ENCODE data around the gene TXNDC5.

DNA sequence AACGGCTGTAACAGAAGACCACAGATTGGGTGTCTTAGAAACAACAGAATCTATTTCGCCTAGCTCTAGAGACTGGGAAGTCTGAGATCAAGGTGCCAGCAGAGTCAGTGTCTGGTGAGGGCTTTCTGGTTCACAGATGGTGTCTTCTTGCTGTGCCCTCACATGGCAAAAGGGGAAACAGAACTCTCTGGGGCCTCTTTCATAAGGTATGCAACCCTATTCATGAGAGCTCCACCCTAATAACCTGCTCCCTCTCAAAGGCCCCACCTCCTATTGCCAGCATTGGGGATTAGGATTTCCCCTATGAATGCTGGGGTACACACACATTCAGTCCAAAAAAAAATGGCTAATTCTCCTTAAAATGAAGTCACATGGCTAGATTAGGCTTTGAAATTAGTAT is 10.0 kb downstream of the TXNDC5 start:
- TF ChIP-seq, protein P1, sequence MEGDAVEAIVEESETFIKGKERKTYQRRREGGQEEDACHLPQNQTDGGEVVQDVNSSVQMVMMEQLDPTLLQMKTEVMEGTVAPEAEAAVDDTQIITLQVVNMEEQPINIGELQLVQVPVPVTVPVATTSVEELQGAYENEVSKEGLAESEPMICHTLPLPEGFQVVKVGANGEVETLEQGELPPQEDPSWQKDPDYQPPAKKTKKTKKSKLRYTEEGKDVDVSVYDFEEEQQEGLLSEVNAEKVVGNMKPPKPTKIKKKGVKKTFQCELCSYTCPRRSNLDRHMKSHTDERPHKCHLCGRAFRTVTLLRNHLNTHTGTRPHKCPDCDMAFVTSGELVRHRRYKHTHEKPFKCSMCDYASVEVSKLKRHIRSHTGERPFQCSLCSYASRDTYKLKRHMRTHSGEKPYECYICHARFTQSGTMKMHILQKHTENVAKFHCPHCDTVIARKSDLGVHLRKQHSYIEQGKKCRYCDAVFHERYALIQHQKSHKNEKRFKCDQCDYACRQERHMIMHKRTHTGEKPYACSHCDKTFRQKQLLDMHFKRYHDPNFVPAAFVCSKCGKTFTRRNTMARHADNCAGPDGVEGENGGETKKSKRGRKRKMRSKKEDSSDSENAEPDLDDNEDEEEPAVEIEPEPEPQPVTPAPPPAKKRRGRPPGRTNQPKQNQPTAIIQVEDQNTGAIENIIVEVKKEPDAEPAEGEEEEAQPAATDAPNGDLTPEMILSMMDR (tag by site-specific recombination; IDR thresholded peaks at IDR 0.05), result no peak
- TF ChIP-seq ZBTB8A (tag by site-specific recombination; IDR thresholded peaks at IDR 0.05) (no peak), KLF10 (tag by site-specific recombination; IDR thresholded peaks at IDR 0.05) (no peak), ZNF114 (tag by site-specific recombination; IDR thresholded peaks at IDR 0.05) (no peak), GLIS1 (tag by site-specific recombination; IDR thresholded peaks at IDR 0.05) (no peak), BCL11A (tag by site-specific recombination; IDR thresholded peaks at IDR 0.05; ENCODE audit: low read depth) (no peak), ZBTB20 (tag by site-specific recombination; IDR thresholded peaks at IDR 0.05) (no peak)
- TF ChIP-seq, protein P2, sequence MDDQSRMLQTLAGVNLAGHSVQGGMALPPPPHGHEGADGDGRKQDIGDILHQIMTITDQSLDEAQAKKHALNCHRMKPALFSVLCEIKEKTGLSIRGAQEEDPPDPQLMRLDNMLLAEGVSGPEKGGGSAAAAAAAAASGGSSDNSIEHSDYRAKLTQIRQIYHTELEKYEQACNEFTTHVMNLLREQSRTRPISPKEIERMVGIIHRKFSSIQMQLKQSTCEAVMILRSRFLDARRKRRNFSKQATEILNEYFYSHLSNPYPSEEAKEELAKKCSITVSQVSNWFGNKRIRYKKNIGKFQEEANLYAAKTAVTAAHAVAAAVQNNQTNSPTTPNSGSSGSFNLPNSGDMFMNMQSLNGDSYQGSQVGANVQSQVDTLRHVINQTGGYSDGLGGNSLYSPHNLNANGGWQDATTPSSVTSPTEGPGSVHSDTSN (CRISPR knock-in tag; IDR thresholded peaks at IDR 0.05), result no peak

Data from HEK293 (cell line).